Breast epithelium (tissue), 3 donors: ENCODE data around the gene SLC6A11.

ENCODE experiments used
- POLR2A ChIP-seq: fragments of 450-650 bp; IDR thresholded peaks from one replicate; pipeline ENCODE4 v1.6.1; 2016; ENCODE audit warnings: antibody characterized with exemption, mild to moderate bottlenecking, moderate library complexity
- TF ChIP-seq, protein P1 (sequence below), 3 donors: fragments of 450-650 bp; IDR thresholded peaks; one replicate each; pipeline ENCODE4 v1.5.1; 2016 to 2017; ENCODE audit warnings: antibody characterized with exemption in 3 of 3, mild to moderate bottlenecking in 3 of 3, moderate library complexity in 3 of 3

- TF ChIP-seq, protein P1, sequence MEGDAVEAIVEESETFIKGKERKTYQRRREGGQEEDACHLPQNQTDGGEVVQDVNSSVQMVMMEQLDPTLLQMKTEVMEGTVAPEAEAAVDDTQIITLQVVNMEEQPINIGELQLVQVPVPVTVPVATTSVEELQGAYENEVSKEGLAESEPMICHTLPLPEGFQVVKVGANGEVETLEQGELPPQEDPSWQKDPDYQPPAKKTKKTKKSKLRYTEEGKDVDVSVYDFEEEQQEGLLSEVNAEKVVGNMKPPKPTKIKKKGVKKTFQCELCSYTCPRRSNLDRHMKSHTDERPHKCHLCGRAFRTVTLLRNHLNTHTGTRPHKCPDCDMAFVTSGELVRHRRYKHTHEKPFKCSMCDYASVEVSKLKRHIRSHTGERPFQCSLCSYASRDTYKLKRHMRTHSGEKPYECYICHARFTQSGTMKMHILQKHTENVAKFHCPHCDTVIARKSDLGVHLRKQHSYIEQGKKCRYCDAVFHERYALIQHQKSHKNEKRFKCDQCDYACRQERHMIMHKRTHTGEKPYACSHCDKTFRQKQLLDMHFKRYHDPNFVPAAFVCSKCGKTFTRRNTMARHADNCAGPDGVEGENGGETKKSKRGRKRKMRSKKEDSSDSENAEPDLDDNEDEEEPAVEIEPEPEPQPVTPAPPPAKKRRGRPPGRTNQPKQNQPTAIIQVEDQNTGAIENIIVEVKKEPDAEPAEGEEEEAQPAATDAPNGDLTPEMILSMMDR (IDR thresholded peaks at IDR 0.05): no peak
- TF ChIP-seq POLR2A: no peak
Measured at GRCh38 chr3:10976770-10977169, 160.7 kb downstream of the SLC6A11 start.
